Smooth muscle cell (in vitro differentiated cells): ENCODE data around the gene GRID1. TPM values are rescaled to one million over a fixed set of nuclear protein-coding genes. Genes with fewer than 3 reads are reported as not detected.

Source experiments
- DNase-seq: peaks from one replicate; lab custom pipeline; 2025; ENCODE audit not compliant: unreplicated experiment; lab: John Stamatoyannopoulos, UW
- H2AFZ ChIP-seq: fragments of 200-600 bp; sonication (generic); 2 replicates; pipeline ENCODE4 v1.6.0; 2016; ENCODE audit warnings: antibody characterized with exemption, low read depth, mild to moderate bottlenecking
- H3F3A ChIP-seq: fragments of 200-600 bp; sonication (generic); 2 replicates; pipeline ENCODE4 v1.6.0; 2017; ENCODE audit warnings: antibody characterized with exemption, low read depth
- H3K27ac ChIP-seq: fragments of 200-600 bp; sonication (generic); 2 replicates; pipeline ENCODE4 v1.5.1; 2016; ENCODE audit warnings: low read depth, mild to moderate bottlenecking
- H3K27me3 ChIP-seq: fragments of 200-600 bp; sonication (generic); 2 replicates; pipeline ENCODE4 v1.6.1; 2016; ENCODE audit warnings: low read depth, mild to moderate bottlenecking
- H3K36me3 ChIP-seq: fragments of 200-600 bp; sonication (generic); 2 replicates; pipeline ENCODE4 v1.5.1; 2016; ENCODE audit warnings: low read depth
- H3K4me1 ChIP-seq: fragments of 200-600 bp; sonication (generic); 2 replicates; pipeline ENCODE4 v1.5.1; 2016; ENCODE audit warnings: low read depth
- H3K4me2 ChIP-seq: fragments of 200-600 bp; sonication (generic); 2 replicates; pipeline ENCODE4 v1.6.0; 2016; ENCODE audit warnings: mild to moderate bottlenecking
- H3K4me3 ChIP-seq: fragments of 200-600 bp; sonication (generic); 2 replicates; pipeline ENCODE4 v1.5.1; 2016; ENCODE audit warnings: mild to moderate bottlenecking
- H3K79me2 ChIP-seq: fragments of 200-600 bp; sonication (generic); 2 replicates; pipeline ENCODE4 v1.6.0; 2016; ENCODE audit warnings: low read depth, mild to moderate bottlenecking
- H3K9ac ChIP-seq: fragments of 200-600 bp; sonication (generic); 2 replicates; pipeline ENCODE4 v1.6.0; 2016; ENCODE audit warnings: low read depth
- H3K9me3 ChIP-seq: fragments of 200-600 bp; sonication (generic); replicated peaks from 2 replicates; pipeline ENCODE4 v1.5.1; 2016; ENCODE audit warnings: low read depth
- H4K20me1 ChIP-seq: fragments of 200-600 bp; sonication (generic); 2 replicates; pipeline ENCODE4 v1.6.0; 2016; ENCODE audit warnings: low read depth
- WGBS: methylation state at CpG from one replicate; pipeline ENCODE4 v1.1.7; 2016; ENCODE audit warnings: low lambda C conversion rate; 5-methylcytosine and 5-hydroxymethylcytosine counted together
- polyA plus RNA-seq: library from polyadenylated mRNA; unstranded; fragments of >200 nt; fragmentation: Nextera tagmentation; extraction: Ambion mirVana; gene quantifications from 2 replicates; pipeline ENCODE4 v1.2.1, GENCODE V29; 2016
- total RNA-seq: library from RNA; depleted of rRNA; stranded (reverse); fragments of >200 nt; gene quantifications from 2 replicates; pipeline ENCODE4 v1.2.3, GENCODE V29; 2014
- TF ChIP-seq, protein P1 (sequence below): fragments of 200-600 bp; sonication (generic); IDR thresholded peaks from 2 replicates; pipeline ENCODE4 v1.5.1; 2017; ENCODE audit warnings: borderline replicate concordance, mild to moderate bottlenecking, antibody characterized with exemption; ENCODE audit not compliant: insufficient read depth, poor library complexity, severe bottlenecking

GRID1 gene
- total and polyA plus RNA-seq, 2 experiments from 2014 or later = 4.4 to 7.4 TPM

DNA sequence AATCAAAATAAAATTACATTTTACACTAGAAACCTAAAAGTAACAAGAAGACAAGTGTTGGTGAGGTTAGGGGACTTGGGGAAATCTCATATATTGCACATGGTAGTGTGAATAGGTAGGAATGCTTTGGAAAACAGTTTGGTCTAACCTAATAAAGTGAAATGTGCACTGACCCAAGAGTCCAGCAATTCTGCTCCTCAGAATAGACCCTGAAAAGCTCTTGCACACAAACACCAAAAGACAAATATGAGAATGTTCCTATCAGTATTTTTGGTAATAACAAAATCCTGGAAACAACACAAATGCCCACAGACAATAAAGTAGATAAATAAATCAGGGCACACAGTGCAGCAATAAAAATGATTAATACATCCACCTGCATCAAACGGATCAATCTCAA is 165.7 kb downstream of the GRID1 start:
- no peak for DNase-seq
- no peaks in the 10 kb centered on the region for H3K4me1 ChIP-seq
- TF ChIP-seq, protein P1, sequence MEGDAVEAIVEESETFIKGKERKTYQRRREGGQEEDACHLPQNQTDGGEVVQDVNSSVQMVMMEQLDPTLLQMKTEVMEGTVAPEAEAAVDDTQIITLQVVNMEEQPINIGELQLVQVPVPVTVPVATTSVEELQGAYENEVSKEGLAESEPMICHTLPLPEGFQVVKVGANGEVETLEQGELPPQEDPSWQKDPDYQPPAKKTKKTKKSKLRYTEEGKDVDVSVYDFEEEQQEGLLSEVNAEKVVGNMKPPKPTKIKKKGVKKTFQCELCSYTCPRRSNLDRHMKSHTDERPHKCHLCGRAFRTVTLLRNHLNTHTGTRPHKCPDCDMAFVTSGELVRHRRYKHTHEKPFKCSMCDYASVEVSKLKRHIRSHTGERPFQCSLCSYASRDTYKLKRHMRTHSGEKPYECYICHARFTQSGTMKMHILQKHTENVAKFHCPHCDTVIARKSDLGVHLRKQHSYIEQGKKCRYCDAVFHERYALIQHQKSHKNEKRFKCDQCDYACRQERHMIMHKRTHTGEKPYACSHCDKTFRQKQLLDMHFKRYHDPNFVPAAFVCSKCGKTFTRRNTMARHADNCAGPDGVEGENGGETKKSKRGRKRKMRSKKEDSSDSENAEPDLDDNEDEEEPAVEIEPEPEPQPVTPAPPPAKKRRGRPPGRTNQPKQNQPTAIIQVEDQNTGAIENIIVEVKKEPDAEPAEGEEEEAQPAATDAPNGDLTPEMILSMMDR = no peak
- no peaks in the 10 kb centered on the region for H3K36me3 ChIP-seq
- H3K27ac ChIP-seq = no peak overlapping the region
- no peaks in the 10 kb centered on the region for H3K27me3 ChIP-seq
- H3K9me3 ChIP-seq = no peaks in the 10 kb centered on the region
- H2AFZ ChIP-seq = no peak overlapping the region
- no peaks in the 10 kb centered on the region for H3K79me2 ChIP-seq
- H3K4me3 ChIP-seq = no peak overlapping the region
- peaks cover 33% of the 10 kb centered on the region for H4K20me1 ChIP-seq
- 61% methylated on average over 1 of the region's 1 CpG for whole genome bisulfite sequencing
- H3K9ac ChIP-seq = no peak overlapping the region
- no peaks in the 10 kb centered on the region for H3F3A ChIP-seq
- H3K4me2 ChIP-seq = no peak overlapping the region

DNA sequence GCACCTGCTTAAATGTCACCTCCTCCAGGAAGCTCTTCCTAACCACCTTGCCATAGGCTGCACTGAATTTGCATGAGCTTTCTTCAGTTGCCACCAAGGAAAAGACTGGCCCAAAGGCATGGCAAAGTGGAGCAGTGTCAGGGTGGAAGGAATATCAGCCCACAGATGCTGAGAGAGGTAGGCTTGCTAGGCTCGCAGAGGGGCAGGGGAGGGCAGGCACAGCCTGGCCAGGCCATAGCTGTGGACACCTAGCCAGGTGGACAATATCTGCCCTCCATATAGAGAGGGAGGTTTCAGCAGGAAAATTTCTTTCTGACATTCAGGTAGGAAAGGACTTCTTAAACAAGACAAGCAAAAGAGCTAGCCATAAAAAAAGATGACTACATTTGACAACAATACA is 166.3 kb downstream of the GRID1 start:
- Histone ChIP-seq H4K20me1 (peaks cover 36% of the 10 kb centered on the region), H3K9me3 (no peaks in the 10 kb centered on the region), H3K4me3 (no peak overlapping the region), H3F3A (no peaks in the 10 kb centered on the region), H3K4me1 (no peaks in the 10 kb centered on the region), H3K36me3 (no peaks in the 10 kb centered on the region), H3K9ac (no peak overlapping the region), H3K27me3 (no peaks in the 10 kb centered on the region), H2AFZ (no peak overlapping the region), H3K79me2 (no peaks in the 10 kb centered on the region), H3K27ac (no peak overlapping the region), H3K4me2 (no peak overlapping the region)
- TF ChIP-seq, protein P1 = no peak
- no peak for DNase-seq
- 92% methylated on average over 1 of the region's 1 CpG for WGBS

DNA sequence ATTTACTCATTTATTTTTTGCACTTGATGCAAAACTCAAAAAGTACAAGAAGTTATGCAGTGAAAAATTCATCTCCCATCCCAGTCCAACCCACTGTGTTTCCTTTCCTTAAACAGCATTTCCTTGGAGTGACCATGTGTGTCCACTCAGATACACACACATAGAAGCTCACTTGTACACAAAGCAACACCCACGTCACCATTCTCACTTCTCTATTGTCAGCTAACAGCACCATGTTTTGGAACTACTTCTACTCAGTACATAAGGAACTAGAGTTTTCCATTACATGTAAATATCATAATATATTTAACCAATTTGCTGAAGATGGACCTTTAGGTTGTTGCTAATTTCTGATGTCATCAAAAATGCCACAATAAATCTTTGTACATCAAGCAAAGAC is 167.6 kb downstream of the GRID1 start:
- Histone ChIP-seq H3K27ac (no peak overlapping the region), H2AFZ (no peak overlapping the region), H3K4me1 (no peaks in the 10 kb centered on the region), H3K9me3 (no peaks in the 10 kb centered on the region), H3K79me2 (no peaks in the 10 kb centered on the region), H3K4me3 (no peak overlapping the region), H4K20me1 (peaks cover 36% of the 10 kb centered on the region), H3K27me3 (no peaks in the 10 kb centered on the region), H3K9ac (no peak overlapping the region), H3K4me2 (no peak overlapping the region), H3K36me3 (no peaks in the 10 kb centered on the region), H3F3A (no peaks in the 10 kb centered on the region)
- TF ChIP-seq, protein P1 = no peak
- DNase-seq = no peak
- WGBS = 90% methylated on average over 1 of the region's 1 CpG

DNA sequence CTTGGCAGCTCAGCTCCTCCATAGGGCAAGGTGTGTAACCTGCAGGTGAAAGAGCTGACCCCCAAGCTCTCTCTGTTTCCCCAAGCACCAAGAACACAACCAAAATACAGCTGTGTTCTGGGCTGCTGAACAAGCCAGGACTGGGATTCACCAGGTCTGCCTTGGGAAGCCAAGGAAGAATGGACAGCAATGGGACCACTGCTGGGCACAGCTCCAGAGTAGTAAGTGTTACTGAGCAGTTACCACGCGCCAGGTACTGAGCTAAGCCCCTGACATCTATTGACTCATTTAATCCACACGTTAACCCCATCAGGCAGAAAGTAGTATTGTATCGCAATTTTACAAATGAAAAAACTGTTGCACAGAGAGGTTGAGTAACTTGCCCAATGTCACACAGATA is 168.3 kb downstream of the GRID1 start:
- Histone ChIP-seq H3F3A (no peaks in the 10 kb centered on the region), H3K4me1 (no peaks in the 10 kb centered on the region), H3K9ac (no peak overlapping the region), H3K4me3 (no peak overlapping the region), H3K36me3 (no peaks in the 10 kb centered on the region), H3K9me3 (no peaks in the 10 kb centered on the region), H4K20me1 (peaks cover 31% of the 10 kb centered on the region), H3K27me3 (no peaks in the 10 kb centered on the region), H3K27ac (no peak overlapping the region), H2AFZ (no peak overlapping the region), H3K4me2 (no peak overlapping the region), H3K79me2 (no peaks in the 10 kb centered on the region)
- DNase-seq = no peak
- 88% methylated on average over 4 of the region's 4 CpGs for WGBS
- TF ChIP-seq, protein P1 = no peak
